Measurements from ENCODE around the gene CENPO. TPM values are rescaled to one million over a fixed set of nuclear protein-coding genes. Genes with fewer than 3 reads are reported as not detected.
"Not testable (repeated sequence)": the region's sequence is repeated elsewhere in the genome, so short reads cannot be mapped to it uniquely, and the experiment has no call there.

CENPO gene
- total and polyA plus RNA-seq, 12 donors = 1.2 to 4.6 (median 2.2) TPM

DNA sequence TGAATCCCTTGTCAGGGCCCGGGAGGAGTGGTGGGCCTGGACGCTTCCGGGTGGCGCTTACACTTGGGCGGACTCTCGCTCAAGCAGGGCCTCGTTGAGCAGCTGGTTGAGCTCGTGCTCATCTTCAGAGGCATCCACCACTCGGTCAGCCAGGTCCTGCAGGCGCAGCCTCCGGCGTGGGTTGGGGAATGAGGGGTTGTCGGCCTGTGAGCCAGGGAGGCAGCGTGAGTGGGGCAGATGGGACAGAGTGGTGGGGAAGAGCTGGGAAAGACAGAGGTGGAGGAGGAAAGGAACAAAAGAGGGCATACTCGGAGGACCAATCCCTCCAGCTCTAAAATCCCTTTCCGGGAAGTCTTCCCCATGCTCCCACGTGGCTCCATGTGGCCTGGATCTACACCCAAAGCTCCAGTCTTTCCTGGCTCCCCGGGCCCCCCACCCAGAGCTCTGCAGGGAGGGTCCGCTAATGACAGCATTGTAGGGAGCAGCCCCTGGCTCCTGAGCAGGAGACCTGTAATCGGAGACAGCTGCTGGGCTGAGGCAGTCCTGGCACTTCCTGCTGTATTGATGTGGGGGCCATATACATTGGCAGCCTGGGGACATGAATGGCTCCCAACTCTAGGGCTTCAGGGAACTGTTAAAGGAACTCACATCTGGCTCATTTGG is 41.6 kb downstream of the CENPO start:
- Histone ChIP-seq H3K9me3 (no peaks in the 10 kb centered on the region), H3K4me1 (peaks cover 0 to 5% (median 0%) of the 10 kb centered on the region in 9 donors), H3K36me3 (peaks cover 0 to 70% (median 0%) of the 10 kb centered on the region in 9 donors), H3K4me3 (no peak overlapping the region), H3K27me3 (no peaks in the 10 kb centered on the region), H3K27ac (no peak overlapping the region)
- WGBS, 2 donors = 95 to 96% methylated on average over 20 of the region's 20 CpGs
- TF ChIP-seq, protein P1, sequence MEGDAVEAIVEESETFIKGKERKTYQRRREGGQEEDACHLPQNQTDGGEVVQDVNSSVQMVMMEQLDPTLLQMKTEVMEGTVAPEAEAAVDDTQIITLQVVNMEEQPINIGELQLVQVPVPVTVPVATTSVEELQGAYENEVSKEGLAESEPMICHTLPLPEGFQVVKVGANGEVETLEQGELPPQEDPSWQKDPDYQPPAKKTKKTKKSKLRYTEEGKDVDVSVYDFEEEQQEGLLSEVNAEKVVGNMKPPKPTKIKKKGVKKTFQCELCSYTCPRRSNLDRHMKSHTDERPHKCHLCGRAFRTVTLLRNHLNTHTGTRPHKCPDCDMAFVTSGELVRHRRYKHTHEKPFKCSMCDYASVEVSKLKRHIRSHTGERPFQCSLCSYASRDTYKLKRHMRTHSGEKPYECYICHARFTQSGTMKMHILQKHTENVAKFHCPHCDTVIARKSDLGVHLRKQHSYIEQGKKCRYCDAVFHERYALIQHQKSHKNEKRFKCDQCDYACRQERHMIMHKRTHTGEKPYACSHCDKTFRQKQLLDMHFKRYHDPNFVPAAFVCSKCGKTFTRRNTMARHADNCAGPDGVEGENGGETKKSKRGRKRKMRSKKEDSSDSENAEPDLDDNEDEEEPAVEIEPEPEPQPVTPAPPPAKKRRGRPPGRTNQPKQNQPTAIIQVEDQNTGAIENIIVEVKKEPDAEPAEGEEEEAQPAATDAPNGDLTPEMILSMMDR (IDR thresholded peaks at IDR 0.05) = no peak
- DNase-seq (no peak), ATAC-seq (no peak)
- intact Hi-C loops (cut with DNase I) = no loop called here

DNA sequence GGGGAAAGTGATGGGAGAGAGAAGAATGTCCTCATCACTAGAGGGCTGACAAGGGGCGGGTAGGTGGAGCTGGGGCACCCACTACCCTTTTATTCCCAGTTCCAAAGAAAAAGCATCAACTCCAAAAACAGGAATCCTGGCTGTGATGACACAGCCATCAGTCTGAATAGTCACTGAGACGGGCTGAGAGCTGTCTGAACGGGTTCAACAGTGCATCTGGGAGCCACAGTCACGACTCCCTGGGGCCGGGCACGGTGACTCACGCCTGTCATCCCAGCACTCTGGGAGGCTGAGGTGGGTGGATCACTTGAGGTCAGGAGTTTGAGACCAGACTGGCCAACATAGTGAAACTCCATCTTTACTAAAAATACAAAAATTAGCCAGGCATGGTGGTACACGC is 42.2 kb downstream of the CENPO start:
- H3K36me3 ChIP-seq = peaks cover 0 to 74% (median 0%) of the 10 kb centered on the region in 9 donors
- H3K9me3 ChIP-seq; H3K27me3 ChIP-seq; H3K27ac ChIP-seq; H3K4me1 ChIP-seq; H3K4me3 ChIP-seq; ATAC-seq; DNase-seq; intact Hi-C loops (cut with DNase I): not testable (repeated sequence)
- WGBS, 2 donors = 94% methylated on average over 8 of the region's 8 CpGs

DNA sequence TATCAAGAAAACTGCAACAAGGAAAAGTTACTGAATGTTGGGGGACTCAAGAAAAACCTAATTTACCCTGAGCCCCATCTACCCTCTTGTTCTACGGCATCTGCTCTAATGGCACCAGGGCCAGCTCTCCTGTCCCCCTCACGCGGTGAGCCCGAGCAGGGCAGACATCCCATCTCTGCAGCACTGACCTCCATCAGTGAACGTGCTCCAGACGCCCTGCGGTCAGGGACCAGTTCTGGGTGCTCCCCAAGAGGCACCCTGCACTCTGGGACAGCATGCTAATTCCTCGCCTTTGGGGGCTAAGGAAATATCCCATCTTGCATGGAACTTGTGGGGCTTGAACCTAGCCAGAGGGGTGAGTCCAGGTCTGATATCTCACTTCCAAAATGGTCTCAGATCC is 43.0 kb downstream of the CENPO start:
- WGBS, 2 donors = 88 to 95% methylated on average over 8 of the region's 8 CpGs
- Histone ChIP-seq H3K4me3 (no peak overlapping the region), H3K4me1 (peaks cover 0 to 5% (median 0%) of the 10 kb centered on the region in 9 donors), H3K9me3 (no peaks in the 10 kb centered on the region), H3K36me3 (peaks cover 0 to 74% (median 0%) of the 10 kb centered on the region in 9 donors), H3K27ac (no peak overlapping the region), H3K27me3 (no peaks in the 10 kb centered on the region)
- no peak for ATAC-seq
- no peak for DNase-seq
- intact Hi-C loops (cut with DNase I) = no loop called here
- TF ChIP-seq, protein P1 (IDR thresholded peaks at IDR 0.05) = no peak

DNA sequence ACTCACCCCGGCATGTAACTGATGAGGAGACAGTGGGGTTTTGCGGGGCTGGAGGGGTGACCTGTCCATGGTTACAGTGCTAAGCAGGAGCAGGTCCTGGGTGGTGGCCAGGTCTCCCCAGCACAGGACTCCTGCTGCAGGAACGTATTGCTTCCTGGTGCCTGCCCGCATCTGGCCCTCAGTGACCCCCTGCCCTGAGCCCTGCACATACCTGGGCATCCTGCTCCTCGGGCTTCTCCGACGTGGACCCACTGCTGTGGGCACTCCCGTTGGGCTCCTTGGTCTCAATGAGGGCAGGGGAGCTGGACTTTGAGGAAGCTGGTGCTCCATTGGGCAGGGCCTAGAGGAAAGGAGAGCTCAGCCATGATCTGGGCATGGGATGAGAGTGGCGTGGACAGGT is 43.5 kb downstream of the CENPO start:
- no peak for DNase-seq
- intact Hi-C loops (cut with DNase I) = no loop called here

More for the DNA sequence above, 43.5 kb downstream of the CENPO start:
- Histone ChIP-seq H3K4me3 (no peak overlapping the region), H3K4me1 (peaks cover 0 to 5% (median 0%) of the 10 kb centered on the region in 9 donors), H3K36me3 (peaks cover 0 to 75% (median 0%) of the 10 kb centered on the region in 9 donors), H3K27me3 (no peaks in the 10 kb centered on the region), H3K9me3 (no peaks in the 10 kb centered on the region), H3K27ac (no peak overlapping the region)
- 94% methylated on average over 9 of the region's 9 CpGs for WGBS, 2 donors
- TF ChIP-seq, protein P1 (IDR thresholded peaks at IDR 0.05) = no peak
- no peak for ATAC-seq

Data from heart right ventricle (tissue), 16 donors.